Stimulated activated CD4-positive, alpha-beta T cell treated with anti-CD3 and anti-CD28 coated beads, Interleukin-2, amount 100 ng/mL, for 24 hours (primary cell): ENCODE measurements around the gene RGL1.

Source experiments
- DNase-seq, 2 donors: peaks; one replicate each; pipeline ENCODE4 v3.0.0-alpha.2; 2020

RGL1 gene

DNA sequence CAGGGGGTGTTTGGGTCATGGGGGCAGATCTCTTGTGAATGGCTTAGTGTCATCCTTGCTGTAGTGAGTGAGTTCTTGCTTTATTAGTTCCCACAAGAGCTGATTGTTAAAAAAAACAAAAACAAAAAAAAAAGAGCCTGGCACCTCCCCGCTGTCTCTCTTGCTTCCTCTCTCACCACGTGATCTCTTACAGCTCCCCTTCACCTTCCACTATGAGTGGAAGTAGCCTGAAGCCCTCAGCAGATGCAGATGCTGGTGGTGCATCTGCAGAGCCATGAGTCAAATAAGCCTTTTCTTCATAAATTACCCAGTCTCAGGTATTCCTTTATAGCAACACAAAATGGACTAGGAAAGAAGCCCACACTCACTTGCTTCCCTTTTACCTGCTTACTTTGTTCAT is 17.2 kb upstream of the RGL1 start:
- DNase-seq: no peak

DNA sequence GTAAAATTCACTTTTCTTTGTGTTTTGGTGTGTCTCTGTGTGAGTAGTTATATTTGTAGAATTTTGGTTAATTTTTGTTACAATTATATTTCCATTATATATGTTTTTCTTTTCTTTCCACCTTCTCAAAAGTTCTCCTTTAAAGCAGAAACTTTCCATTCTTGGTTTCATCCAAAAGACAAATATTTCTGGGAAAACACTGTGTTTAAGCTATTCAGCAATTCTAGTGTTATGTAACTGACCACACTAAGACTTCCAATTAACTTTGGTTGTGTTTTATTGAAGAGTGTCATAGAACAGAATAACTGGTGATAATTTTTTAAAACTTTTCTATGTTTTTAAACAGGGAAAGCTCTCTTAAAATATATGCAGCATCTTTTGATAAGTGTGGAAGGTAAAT is 13.6 kb upstream of the RGL1 start:
- no peak for DNase-seq

DNA sequence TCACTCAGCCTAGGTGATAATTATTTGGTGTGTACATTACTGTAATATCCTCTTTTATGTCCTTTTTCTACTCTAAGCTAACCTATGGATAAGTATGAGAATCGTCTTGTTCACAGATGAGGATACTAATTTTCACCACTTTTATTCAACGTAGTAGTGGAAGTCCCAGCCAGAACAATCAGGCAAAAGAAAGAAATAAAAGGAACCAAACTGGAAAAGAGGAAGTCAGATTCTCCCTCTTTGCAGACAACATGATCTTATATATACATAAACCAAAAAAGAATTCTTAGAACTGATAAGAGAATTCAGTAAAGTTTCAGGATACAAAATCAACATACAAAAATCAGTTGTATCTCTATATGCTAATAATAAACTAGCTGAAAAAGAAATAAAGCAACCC is 12.6 kb upstream of the RGL1 start:
- no peak for DNase-seq

- DNase-seq: no peak
Observed at GRCh38 chr1:183794088-183794487, 10.8 kb upstream of the RGL1 start.

DNA sequence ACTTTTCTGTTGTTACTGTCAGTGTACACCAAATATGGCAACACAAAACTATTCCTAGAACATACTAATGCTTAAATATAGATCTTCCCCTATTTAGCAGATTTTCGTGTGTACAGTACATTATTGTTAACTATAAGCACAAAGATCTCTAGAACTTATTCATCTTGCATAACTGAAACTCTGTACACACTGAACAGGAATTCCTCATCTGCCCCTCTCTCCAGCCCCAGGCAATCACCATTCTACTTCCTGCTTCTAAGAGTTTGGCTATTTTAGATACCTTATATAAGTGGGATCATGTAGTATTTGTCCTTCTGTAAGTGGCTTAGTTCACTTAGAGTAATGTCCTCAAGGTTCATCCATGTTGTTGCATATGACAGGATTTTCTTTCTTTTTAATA is 4.5 kb upstream of the RGL1 start:
- DNase-seq: no peak

- no peak for DNase-seq
Observed at GRCh38 chr1:183801649-183802048, 3.3 kb upstream of the RGL1 start.

DNA sequence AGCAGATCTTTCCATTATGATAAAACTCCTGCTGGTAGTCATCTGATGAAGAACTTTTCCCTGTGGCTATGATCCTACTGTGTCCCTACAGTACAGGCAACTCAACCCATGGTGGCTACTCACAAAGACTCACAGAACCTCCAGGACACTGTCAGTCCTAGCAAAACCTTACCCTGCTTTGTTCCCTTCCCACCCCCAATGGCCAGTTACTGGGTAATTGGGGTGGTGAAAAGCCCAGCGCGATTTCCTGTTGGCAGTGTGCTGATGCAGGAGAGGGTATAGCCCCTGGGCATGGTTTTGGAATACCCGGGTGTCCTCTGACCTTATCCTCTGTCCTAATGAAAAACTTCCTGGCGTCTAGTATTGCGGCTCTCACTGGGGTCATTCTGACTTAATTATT is 533 bp upstream of the RGL1 start:
- DNase-seq: no peak

DNA sequence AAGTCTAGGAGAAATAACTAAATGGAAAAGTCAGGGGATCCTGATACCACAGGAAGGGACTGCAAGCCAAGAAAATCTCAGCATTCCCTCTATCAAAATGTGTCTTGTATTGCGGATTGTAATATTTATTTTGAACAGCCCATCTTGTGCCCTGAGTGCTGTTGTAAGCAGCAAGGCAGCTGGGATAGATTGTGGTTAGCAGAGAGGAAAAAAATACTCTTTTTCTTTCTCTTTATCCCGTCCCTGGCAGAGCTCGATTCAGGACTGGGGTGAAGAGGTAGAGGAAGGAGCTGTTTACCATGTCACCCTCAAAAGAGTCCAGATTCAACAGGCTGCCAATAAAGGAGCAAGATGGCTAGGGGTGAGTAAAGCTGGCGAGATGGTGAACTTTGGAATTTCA is 1.2 kb downstream of the RGL1 start:
- no peak for DNase-seq

- DNase-seq: no peak
Observed at GRCh38 chr1:183806675-183807074, 1.8 kb downstream of the RGL1 start.

DNA sequence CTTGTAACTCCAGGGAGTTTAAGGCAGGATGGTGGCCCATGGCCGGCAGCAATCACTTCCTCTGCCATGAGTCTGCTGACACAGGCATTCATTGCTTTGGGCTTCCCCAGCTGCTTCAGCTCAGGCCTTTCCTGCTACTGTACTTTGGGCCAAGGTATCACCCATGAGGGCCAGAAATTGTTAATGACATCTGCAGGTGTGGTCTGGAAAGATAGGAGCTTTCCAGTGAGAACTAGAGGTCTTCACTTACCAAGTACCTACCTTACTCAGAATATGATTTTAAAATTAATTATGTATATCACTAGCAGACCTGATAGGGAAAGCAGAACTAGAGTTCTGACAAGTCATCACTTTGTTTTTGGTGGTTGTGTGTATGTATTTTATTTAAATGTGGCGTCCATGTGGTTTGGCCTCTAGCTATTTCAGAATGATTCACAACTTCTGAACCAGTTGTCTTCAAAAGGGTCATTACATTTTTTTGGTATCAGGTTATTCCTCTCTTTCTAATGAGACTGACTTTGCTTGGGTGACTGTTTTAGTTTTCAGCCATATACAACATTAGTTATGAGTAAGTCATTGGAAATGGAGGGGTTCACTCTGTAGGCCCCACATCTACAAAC is 2.7 kb downstream of the RGL1 start:
- DNase-seq: no peak

DNA sequence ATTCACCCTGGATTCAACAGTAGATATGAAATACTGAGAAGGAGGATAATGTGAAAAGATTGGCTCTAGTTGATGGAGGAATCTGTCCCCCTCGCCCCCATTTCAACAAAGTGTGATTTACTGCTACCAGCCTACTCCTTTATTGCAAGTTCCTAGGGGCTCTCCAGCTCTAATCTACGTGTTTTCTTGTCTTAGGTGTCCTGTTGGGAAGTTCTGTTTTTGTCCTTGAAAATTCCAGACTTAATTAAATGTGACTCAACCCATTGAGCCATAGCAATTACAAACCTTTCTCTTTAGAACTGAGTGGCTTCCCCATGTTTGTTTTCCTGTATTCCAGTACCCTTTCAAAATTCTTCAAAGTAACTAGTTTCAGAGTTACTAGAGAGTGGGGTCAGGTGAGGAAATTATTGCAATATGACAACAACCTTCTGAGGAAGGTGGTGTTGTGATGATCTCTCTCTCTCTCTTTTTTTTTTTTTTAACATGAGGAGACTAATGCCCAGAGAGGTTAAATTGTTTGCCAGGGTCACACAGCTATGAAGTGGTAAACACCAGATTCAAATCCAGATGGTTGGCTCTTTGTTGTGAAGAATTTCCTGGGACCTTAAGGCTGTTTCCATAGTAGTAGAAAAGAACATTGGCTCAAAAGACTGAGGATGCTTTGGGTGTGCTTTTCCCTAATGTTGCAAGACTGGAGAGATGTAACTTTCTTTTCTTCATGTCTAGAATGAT is 3.5 kb downstream of the RGL1 start:
- no peak for DNase-seq

- no peak for DNase-seq
Observed at GRCh38 chr1:183810121-183810520, 5.2 kb downstream of the RGL1 start.

DNA sequence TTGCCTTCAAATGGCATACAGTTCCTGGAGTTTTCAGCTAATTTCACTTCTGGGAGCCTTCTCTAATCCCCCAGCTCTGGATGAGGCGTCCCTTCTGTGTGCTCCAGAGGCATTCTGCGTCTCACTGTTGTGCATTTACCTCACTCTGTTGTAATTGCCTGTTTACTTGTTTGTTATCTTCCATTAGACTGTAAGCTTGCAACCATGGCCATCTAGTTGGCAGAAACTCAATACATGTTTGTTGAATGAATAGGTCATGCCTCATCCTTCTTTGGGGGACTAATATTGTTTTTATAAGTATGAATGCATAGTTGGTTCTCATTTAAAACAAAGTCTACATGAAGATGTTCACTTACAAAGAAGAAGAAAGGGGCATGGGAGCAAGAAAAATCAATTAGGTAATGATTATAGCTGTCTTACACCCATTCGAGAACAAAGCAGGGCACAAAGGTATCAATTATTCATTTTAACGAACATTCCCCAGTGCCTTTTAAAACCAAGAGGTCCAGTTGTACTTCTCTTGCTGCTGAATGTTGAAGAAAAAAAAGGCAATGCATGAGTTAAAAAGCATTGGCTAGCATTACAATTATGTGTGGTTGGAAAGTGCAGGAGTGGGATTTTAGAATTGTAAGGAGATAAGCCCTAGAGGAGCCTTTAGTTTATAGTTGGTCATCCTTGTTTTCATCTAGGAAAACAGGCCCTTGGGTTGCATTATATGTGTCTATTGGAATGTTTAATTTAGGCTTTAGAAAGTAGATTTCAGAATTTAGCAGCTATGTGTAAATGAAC is 6.0 kb downstream of the RGL1 start:
- no peak for DNase-seq

DNA sequence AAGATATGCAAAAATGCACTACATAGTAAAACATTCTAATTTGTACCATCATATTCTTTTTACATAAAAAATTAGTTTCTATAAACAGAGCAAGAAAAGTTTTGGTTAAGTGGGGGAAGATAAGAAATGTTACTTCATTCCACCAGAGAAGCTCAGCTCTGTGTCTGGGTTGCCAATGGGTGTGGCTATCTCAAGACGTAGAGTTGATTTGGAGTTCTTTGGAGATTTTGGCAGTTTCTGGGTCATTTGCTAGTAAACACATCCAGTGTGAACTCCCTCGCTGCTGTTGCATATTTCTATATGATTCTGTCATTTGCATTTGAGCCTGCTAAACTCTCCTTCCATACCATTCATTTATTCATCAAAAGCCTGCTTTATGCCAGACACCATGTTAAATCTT is 7.2 kb downstream of the RGL1 start:
- no peak for DNase-seq

GRCh38 chr1:183812686-183813569 is 8.0 kb downstream of the RGL1 start:
- DNase-seq: no peak

GRCh38 chr1:183814121-183814681 is 9.3 kb downstream of the RGL1 start:
- no peak for DNase-seq

GRCh38 chr1:183816110-183816509 is 11.2 kb downstream of the RGL1 start:
- DNase-seq: no peak

DNA sequence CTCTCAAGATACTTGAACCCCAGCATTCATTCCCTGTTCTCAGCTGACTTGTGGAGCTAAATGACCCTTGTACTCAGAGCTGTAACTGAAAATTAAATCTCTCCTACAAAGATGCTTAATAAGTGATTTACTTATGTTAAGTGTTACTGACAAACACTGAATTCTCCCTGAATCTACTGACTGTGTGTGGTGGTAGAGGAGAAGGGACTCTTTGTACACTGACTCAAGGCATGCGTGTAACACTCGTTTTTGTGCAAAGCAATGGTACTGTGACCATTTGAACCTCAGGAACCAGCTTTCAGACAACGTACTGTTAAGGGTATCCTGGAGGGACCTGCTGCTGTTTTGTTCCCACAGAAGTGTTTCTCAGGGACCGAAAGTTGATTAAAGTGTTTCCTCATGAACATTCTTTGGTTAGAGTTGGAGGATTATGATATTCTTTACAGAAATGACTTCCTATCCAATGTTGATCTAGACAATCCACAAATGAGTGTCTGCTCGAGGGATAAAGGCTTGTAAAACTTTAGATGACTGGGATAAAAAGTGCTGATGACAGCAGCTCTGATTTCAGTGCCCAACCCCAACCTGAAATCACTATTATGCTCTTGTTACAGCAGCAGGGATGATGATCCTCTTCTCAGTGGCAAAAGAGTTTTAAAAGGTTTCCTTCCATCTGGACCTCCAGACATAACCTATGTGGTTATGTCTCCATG is 12.8 kb downstream of the RGL1 start:
- DNase-seq: no peak

DNA sequence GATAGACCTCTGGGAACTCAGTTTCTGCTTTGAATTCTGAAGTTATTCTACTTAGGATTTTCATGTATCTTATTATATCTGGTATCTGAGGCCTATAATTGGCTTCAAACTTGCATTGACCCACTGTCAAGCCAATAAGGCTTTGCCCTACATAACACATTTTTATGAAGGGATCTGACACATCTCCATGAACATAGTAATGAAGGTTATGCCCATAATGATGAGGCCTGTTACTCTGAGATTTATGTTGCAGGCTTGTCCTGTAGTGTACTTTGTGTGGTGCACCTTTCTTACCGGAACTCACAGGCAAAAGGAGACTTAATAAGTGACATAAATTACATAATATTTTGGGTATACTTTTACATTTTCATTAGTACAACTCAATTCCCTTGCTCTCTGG is 14.1 kb downstream of the RGL1 start:
- DNase-seq: no peak

GRCh38 chr1:183821309-183821888 is 16.5 kb downstream of the RGL1 start:
- DNase-seq: no peak

DNA sequence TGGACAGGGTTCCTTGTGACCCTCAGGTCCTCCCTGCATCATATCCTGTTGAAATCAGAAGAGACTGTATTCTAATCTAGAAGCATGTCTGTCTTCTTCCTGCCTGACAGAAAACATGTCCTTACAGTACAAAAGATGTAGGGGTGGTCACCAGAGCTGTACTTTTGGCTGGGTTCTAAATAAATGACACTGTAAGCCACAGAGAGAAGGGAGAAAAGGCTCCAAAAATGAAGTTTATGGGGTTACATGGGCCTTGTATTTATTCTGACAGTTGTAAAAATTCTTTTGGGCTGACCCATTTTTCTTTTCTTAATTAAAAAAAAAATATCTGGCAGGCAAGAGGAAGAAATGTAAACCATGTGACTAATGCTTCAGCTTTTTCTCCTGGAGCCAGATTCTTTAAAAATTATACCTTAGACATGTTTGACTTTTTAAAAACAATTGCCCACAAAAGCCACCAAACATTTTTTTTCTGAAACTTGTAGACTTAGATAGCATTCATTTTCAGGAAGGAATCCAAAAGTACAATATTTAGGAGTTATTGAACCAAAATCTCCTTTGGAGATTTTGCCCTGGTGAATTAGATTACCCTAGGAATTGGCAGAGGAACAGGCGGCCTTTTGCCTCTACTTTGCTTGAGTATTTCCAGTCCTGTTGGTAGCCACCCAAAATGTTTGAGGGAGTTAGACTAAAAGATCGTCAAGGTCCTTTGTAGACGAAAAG is 17.1 kb downstream of the RGL1 start:
- DNase-seq: no peak
